ENCODE results near the gene CTNNBL1.

DNA sequence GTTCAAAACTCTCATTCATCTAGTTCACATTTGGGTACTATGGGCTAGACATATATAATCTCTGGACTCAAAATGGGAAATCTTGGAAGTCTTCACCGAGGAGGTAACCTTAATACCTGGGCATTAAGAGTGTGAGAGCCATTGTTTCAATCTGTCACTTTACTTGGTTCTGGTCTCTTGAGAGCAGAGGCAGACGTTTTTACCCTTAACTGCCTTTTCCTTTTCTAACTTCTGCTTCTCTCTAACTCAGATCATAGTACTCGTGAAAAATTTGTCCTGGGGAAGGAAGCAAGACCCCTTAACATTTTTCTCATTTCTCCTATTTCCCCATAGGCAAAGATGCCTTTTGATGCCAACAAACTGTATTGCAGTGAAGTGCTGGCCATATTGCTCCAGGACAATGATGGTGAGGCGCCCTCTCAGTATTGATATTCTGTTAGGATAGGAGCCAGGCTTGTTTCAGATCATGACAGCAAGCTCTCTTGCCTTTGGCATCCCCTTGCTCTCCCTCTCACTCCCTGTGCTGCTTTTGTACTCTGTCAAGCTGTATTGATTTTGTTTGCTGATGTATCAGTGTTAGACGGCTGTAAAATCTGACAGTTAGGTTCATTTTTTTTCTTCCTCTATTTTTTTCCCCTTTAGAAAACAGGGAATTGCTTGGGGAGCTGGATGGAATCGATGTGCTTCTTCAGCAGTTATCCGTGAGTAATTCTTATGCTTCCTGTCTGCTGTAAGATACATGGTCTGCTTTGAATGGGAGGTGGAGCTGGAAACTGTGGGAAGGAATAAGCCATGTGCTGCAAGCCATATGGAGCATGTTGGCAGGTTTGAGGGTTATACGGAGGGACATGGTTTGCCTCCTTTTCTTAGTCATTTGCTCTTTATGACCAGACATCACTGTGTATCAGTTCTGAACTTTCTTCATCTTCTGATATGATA lies 83.5 kb downstream of the CTNNBL1 start:
- no peak for TF ChIP-seq CTCF (IDR thresholded peaks at IDR 0.05)
- no peak for TF ChIP-seq POLR2A (IDR thresholded peaks at IDR 0.05)

Measured in testis (tissue), 2 donors.